ENCODE measurements around the gene CCDC24.

Gene CCDC24

GRCh38 chr1:44035726-44036408 lies 44.5 kb downstream of the CCDC24 start:
- no peak overlapping the region for H3K4me3 ChIP-seq (replicated peaks; ENCODE audit: low read depth, low read length)
- DNase-seq (ENCODE audit: extremely low read depth, insufficient read length): no peak
- H3K36me3 ChIP-seq (ENCODE audit: control insufficient read depth, insufficient read depth, low read length): no peaks in the 10 kb centered on the region
- no peaks in the 10 kb centered on the region for H3K27me3 ChIP-seq (replicated peaks; ENCODE audit: control insufficient read depth, insufficient read depth, low read length)
- TF ChIP-seq, protein P1, sequence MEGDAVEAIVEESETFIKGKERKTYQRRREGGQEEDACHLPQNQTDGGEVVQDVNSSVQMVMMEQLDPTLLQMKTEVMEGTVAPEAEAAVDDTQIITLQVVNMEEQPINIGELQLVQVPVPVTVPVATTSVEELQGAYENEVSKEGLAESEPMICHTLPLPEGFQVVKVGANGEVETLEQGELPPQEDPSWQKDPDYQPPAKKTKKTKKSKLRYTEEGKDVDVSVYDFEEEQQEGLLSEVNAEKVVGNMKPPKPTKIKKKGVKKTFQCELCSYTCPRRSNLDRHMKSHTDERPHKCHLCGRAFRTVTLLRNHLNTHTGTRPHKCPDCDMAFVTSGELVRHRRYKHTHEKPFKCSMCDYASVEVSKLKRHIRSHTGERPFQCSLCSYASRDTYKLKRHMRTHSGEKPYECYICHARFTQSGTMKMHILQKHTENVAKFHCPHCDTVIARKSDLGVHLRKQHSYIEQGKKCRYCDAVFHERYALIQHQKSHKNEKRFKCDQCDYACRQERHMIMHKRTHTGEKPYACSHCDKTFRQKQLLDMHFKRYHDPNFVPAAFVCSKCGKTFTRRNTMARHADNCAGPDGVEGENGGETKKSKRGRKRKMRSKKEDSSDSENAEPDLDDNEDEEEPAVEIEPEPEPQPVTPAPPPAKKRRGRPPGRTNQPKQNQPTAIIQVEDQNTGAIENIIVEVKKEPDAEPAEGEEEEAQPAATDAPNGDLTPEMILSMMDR (IDR thresholded peaks at IDR 0.05; ENCODE audit: insufficient read depth, low read length, poor library complexity, severe bottlenecking): no peak

DNA sequence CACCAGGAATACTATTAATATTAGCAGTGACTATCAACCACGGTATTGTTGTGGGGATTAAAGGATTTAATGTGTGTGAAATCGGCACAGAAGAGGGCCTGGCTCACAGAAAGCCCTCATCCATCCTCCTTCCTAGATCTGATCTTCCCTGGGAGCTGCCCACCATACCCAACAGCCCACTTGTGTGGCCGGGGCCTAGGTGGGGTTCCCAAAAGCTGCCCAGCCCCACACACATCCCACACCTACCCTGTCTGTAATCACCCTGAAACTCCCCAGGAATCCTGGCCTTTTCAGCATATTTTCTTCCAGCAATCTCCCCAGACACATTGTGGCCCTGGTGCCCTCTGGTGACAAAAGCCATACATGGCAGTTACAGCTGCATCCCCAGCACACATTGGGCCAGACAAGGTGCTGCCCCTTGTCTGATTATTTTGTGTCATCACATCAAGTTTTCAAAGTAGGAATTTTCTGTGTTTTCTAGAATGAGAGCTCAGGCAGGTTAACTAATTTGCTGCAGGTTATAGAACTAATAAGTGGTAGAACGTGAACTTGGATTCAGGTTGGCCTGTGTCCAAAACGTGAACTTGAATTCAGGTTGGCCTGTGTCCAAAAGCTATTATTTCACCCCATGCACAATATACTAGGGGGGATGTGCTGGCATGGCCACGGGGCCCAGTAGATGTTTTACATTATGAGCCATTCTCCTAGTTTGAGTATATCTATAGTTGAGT lies 45.2 kb downstream of the CCDC24 start:
- no peak for DNase-seq (ENCODE audit: extremely low read depth, insufficient read length)
- Histone ChIP-seq H3K36me3 (ENCODE audit: control insufficient read depth, insufficient read depth, low read length) (no peaks in the 10 kb centered on the region), H3K4me3 (replicated peaks; ENCODE audit: low read depth, low read length) (no peak overlapping the region), H3K27me3 (replicated peaks; ENCODE audit: control insufficient read depth, insufficient read depth, low read length) (no peaks in the 10 kb centered on the region)
- TF ChIP-seq, protein P1 (IDR thresholded peaks at IDR 0.05; ENCODE audit: insufficient read depth, low read length, poor library complexity, severe bottlenecking): peak; percentile 90

DNA sequence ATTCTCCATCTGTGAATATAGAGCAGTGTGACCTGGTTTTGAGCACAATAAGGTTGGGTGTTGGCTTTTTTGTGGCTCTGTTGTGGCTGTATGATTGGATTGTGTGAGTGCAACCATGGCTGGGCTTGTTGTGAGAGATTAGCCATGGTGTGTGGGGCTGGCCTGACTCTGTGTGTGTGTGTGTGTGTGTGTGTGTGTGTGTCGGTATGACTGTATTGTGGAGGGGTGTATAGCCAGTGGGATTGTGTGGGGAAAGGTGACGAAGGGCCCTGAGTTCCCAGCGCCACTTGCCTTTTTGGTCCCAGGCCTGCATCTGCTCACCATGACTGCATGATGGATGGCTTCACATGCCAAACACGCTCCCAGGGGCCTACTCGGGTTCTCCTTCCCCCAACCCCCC lies 45.8 kb downstream of the CCDC24 start:
- DNase-seq (ENCODE audit: extremely low read depth, insufficient read length): no peak
- TF ChIP-seq, protein P1 (IDR thresholded peaks at IDR 0.05; ENCODE audit: insufficient read depth, low read length, poor library complexity, severe bottlenecking): no peak
- Histone ChIP-seq H3K36me3 (ENCODE audit: control insufficient read depth, insufficient read depth, low read length) (no peaks in the 10 kb centered on the region), H3K4me3 (replicated peaks; ENCODE audit: low read depth, low read length) (no peak overlapping the region), H3K27me3 (replicated peaks; ENCODE audit: control insufficient read depth, insufficient read depth, low read length) (no peaks in the 10 kb centered on the region)

DNA sequence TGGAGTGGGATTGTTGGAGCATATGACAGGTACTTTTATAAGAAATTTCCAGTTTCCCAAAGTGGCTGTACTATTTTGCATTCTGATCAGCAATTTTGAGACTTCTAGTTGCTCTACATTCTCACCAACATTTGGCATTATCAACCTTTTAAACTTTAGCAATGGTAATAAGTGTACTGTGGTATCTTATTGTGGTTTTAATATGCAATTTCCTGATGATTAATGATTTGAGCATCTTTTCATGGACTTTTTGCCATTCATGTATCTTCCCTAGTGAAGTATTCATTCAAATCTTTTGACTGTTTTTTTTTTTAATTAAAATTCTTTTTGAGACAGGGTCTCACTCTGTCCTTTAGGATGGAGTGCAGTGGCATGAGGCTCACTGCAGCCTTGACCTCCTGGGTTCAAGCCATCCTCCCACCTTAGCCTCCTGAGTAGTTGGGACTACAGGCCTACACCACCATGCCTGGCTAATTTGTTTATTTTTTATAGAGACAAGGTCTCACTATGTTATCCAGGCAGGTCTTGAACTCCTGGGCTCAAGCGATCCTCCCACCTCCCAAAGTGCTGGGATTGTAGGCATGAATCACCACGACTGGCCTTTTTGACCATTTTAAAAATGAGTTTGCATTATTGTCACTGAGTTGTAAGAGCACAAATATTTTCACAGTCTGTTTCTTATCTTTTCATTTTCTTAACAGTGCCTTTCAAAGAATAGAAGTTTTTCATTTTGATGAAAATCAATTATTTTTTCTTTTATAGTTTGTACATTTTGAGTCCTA lies 47.7 kb downstream of the CCDC24 start:
- DNase-seq (ENCODE audit: extremely low read depth, insufficient read length): no peak
- TF ChIP-seq, protein P1 (IDR thresholded peaks at IDR 0.05; ENCODE audit: insufficient read depth, low read length, poor library complexity, severe bottlenecking): no peak
- no peaks in the 10 kb centered on the region for H3K36me3 ChIP-seq (ENCODE audit: control insufficient read depth, insufficient read depth, low read length)
- no peaks in the 10 kb centered on the region for H3K27me3 ChIP-seq (replicated peaks; ENCODE audit: control insufficient read depth, insufficient read depth, low read length)
- no peak overlapping the region for H3K4me3 ChIP-seq (replicated peaks; ENCODE audit: low read depth, low read length)

DNA sequence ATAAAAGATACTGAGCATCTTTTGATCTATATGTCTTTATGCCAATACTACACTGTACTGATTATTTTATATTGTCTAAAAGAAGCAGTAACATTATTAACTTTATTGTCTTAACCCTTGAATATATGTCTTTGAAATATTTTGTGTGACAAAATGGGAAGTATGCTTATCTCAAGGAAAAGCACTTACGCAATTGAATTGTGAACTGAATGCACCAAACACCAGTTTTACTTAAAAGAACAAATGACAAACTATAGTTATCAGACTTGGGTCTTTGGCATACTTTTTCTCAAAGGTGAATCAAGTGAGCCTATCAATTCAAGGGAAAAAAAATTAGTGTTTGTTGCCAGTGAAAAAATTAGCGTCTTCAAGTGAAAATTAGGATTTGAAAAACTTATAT lies 49.0 kb downstream of the CCDC24 start:
- no peaks in the 10 kb centered on the region for H3K36me3 ChIP-seq (ENCODE audit: control insufficient read depth, insufficient read depth, low read length)
- DNase-seq (ENCODE audit: extremely low read depth, insufficient read length): no peak
- H3K27me3 ChIP-seq (replicated peaks; ENCODE audit: control insufficient read depth, insufficient read depth, low read length): no peaks in the 10 kb centered on the region
- H3K4me3 ChIP-seq (replicated peaks; ENCODE audit: low read depth, low read length): no peak overlapping the region
- TF ChIP-seq, protein P1 (IDR thresholded peaks at IDR 0.05; ENCODE audit: insufficient read depth, low read length, poor library complexity, severe bottlenecking): no peak

Measured in GM06990 (cell line).